GM18508 (cell line): ENCODE data around the gene KMT2C.

Source experiments
- ATAC-seq: cut with Tn5 transposase; IDR thresholded peaks from one replicate; pipeline ENCODE4 v1.9.1; 2021; ENCODE audit warnings: moderate number of reproducible peaks; ENCODE audit not compliant: insufficient read depth, unreplicated experiment

The KMT2C gene

GRCh38 chr7:152121432-152121831, 314.4 kb downstream of the KMT2C start:
- ATAC-seq, result no peak

DNA sequence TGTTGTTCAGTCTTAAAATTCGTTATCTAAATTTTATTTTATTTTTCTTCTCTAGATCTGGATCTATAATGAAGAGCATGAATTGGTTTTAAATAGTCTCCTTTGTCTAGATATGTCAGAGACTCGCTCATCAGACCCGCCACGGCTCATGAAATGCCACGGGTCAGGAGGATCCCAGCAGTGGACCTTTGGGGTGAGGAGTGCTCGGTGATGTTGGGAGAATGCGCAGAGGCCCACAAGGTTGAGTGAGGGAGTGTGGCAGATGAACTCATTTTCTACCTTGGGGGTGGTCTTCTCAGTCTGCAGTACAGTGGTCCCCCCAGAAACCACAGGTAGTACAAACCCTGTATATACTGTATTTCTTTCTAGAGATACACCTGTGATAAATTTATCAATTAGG, 315.0 kb downstream of the KMT2C start:
- ATAC-seq, result no peak

- ATAC-seq, result no peak
Observed at GRCh38 chr7:152120210-152120609, 315.6 kb downstream of the KMT2C start.

GRCh38 chr7:152117356-152117755, 318.4 kb downstream of the KMT2C start:
- ATAC-seq, result no peak

DNA sequence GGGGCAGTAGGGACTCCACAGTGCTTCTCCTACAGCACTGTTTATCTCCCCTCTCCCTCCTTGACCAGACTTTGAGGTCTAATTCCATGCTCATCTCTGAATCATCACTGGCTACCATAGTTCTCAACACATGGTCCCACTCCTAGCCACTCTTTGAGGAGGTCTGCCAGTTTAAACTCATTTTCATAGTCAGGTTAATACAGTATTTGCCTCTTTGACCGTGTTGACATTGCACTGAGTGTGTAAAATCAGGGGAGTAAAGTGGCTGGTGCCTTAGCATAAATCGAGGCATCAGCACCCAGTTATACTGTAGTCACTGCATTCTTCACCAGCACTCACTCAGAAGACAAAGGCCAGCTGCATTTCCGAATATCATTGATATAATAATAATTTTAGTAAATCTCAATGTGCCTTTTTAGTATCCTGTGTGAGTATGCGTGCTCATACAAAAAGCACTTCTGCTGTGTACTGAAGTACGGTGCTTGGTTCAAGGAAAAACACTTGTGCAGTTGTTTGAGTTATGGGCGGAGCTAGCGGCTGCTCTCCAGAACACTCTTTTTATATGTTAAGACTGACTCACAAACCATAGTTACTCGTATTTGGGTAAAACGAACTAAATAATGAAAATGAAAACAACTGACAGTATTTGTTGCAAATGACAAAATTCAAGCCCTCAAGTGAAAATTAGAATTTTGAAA, 320.6 kb downstream of the KMT2C start:
- no peak for ATAC-seq

DNA sequence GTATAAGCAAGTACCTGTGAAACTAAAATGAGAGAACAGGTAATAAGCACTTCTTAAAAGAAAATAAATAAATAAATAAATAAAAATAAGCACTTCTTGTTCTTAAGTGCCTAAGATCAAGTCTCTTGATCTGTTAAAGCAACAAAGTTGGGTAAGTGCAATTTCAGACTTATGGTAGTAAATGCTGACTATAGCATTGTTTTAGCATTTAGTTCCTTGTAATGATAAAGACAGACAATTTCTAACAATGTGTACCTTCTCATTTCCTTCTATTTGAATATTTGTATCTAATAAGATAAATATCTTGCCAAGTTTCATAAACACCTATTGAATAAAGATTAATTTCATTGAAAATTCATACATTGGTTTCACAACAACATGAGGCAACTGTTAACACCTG, 323.0 kb downstream of the KMT2C start:
- no peak for ATAC-seq

DNA sequence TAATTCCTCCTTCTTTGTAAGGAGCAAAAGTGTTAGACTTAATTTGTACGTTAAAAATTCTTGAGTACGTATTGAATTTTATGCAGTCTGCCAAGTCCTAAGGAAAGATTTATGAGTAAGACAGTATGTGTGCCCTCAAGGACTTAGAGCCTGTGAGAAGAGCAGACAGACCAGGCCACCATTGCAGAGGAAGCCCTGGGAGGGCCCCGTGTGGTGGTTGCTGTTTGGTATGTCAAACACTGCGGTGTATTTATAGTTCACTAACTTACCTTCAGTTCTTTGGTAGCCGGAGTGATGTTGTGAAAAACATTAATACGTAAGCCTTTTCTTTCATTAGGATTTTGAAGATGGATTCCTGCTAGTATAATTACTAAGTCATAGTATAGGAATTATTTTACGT, 327.4 kb downstream of the KMT2C start:
- no peak for ATAC-seq

- no peak for ATAC-seq
Observed at GRCh38 chr7:152107945-152108344, 327.9 kb downstream of the KMT2C start.

DNA sequence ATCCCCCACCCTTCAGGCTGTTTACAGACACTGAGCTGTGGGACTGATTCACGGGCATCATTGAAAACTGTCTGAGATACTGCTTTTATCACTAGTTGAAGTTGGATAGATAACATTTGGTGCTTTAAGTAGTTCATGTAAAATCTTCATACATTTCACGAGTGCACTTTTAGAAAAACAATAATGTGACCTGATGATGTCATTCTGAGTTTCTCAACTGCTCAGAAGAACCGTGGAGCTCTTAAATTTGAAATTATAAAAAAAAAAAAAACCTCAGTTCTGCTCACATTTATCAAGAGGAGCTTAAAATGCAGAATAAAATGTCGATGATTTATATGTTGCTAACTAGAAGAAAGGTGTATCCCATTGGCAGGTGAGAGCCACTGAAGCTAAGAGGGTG, 328.8 kb downstream of the KMT2C start:
- ATAC-seq, result no peak

DNA sequence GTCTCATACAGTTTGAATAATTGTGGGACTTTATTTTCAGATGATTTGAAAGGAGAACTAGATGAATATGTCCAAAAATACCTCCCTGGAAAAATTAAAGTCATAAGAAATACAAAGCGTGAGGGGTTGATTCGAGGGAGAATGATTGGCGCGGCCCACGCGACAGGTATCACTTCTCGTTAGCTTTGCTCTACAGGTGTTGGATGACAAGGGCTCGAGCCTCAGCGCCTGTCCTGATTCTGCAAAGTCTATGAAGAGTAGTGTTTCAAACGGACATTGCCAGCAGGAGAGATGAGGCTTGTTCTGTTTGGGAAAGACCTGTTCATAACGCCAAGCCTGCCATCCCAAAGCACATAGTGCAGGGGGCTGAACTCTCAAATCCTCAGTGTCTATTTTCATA, 330.6 kb downstream of the KMT2C start:
- no peak for ATAC-seq

GRCh38 chr7:152103691-152104090, 332.1 kb downstream of the KMT2C start:
- no peak for ATAC-seq

DNA sequence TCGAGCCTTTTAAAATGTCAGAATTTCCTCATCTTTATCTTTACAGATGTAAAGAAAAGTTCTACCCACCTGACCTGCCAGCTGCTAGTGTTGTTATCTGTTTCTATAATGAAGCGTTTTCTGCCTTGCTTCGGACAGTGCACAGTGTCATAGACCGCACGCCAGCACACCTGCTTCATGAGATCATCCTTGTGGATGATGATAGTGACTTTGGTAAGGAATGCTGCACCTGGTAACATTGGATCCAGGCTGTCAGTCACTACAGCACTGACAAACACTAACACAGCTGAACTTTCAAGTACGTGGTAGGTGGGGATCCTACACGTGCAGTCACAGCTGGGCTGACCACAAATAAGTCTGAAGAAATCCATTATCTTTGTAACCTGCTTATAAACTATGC, 332.7 kb downstream of the KMT2C start:
- no peak for ATAC-seq

DNA sequence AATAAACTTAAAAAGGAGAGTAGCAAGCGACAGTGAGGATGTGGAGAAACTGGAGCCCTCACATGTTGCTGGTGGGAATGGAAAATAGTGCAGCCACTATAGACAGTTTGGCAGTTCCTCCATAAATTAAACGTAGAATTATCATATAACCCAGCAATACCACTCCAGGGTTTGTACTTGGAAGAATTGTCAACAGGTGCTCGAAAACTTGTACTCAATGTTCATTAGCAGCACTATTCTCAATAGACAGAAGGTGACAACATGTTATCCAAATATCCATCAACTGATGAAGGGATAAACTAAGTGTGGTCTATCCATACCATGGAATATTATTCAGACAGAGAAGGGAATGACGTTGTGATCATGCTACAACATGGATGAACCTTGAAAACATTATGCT, 338.5 kb downstream of the KMT2C start:
- ATAC-seq, result no peak

DNA sequence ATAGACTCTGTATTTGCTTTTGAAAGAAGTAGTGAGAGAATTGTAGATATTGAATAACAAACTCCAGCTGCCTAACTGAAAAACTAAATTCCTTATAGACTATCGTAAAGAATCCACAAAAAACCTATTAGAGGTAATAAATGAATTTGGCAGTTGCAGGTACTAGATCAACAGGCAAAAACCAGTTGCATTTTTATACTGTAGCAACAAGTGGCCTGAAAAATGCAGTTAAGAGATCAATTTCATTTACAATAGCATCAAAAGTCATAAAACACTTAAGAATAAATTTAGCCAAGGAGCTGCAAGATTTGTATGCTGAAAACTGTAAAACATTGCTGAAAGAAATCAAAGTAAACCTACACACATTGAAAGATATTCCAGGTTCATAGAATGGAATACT, 340.0 kb downstream of the KMT2C start:
- no peak for ATAC-seq

DNA sequence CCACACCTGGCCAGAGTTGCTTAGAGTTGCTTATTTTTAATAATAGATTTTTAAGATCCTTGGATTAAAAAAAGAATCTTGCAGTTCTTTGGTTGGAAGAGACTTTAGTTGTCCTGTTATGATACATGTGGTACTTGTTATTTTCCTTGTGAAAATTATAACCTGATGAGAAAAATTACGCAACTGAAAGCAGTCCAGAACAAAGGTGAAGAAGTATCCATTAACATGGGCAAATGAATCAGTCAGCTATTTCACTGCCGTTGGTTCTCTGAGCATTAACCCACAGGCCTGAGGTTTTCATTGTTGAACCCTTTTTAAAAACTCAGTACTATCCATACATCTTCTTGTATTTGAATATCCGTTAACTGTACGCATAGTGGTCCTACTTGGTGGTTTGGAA, 342.1 kb downstream of the KMT2C start:
- no peak for ATAC-seq

DNA sequence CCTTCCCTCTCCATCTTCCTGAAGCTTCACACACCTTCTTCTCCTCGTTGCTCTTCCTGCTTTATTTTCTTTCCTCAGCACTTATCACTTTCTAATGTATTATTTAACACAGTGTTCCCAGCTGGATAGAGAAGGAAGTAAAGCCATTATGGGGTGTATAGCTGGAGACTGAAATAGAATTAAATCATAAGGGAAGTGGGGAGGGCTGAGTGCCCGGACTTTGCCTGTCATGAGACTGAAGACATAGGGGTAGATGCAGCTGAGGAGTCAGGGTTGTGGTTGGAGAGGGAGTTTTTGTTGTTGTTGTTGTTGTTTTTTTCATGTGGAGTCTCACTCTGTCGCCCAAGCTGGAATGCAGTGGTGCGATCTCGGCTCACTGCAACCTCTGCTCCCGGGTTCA, 345.1 kb downstream of the KMT2C start:
- ATAC-seq, result no peak

DNA sequence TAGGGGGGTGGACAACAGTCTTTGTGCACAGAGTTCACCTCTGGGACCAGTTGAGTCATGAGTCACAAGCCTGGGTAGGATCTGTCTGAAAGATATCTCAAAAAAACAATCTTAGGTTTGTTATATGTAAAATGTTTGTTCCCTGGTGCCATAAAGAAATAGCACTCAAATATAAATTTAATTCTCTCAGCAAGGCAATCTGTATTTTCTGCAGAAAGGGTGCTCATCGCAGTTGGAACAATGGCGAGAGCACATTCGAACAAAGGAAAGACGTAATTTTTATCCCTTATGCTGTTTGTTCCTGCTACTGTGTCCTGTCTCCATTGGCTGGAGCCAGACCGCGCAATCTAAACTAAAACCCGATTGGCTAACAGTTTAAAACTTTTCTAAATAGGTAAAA, 346.6 kb downstream of the KMT2C start:
- ATAC-seq, result no peak

DNA sequence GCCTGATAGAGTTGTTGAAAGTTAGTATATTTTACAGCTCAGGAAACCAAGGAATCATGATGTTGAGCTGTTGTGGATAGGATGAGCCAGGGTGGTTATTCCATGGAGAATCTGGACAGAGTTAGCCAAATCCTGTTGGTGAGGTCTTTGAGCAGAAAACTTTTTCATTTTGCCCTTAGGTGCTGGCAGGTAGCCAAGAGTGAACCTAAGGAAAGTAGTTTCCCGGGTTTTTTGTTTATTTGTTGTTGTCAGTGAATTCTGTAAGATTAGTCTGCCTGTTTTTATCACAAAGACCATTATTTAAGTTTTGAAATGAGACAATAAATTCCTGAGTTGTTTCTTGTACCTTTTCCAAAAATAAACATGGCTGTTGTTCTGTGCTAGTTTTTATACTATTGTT, 349.3 kb downstream of the KMT2C start:
- ATAC-seq, result no peak

DNA sequence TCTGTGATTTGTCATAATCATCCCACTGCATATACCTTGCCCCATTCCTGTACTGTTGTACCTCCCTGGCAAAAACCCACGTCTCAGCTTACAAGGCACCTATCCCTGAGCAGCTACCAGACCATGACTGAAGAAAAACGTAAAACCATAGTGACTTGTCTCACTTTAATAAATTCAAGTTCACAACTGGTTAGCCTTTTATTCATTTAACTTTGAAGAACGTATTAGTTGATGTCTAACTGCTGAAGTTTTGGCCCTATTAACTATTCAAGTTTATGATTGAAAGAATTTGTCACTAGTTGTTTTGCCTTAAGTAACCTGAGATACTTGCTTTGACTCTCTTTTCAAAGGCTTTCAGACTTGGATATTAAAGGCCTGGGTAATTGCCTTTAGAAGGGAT, 350.7 kb downstream of the KMT2C start:
- ATAC-seq, result no peak
